GDM1 (cell line): ENCODE data around the gene SCN1B.

Experiments used
- DNase-seq: peaks from one replicate; lab custom pipeline; 2025; lab: John Stamatoyannopoulos, UW

The SCN1B gene

GRCh38 chr19:35074426-35075201 is 44.3 kb downstream of the SCN1B start:
- no peak for DNase-seq

GRCh38 chr19:35075202-35076025 is 45.1 kb downstream of the SCN1B start:
- no peak for DNase-seq

- no peak for DNase-seq
Observed at GRCh38 chr19:35076026-35076370, 45.7 kb downstream of the SCN1B start.

GRCh38 chr19:35076657-35077056 is 46.4 kb downstream of the SCN1B start:
- no peak for DNase-seq

GRCh38 chr19:35077411-35078223 is 47.3 kb downstream of the SCN1B start:
- DNase-seq = no peak

- DNase-seq = no peak
Observed at GRCh38 chr19:35079826-35080225, 49.6 kb downstream of the SCN1B start.

GRCh38 chr19:35080613-35081170 is 50.4 kb downstream of the SCN1B start:
- DNase-seq = no peak

GRCh38 chr19:35081201-35081600 is 50.9 kb downstream of the SCN1B start:
- DNase-seq = no peak

- DNase-seq = no peak
Observed at GRCh38 chr19:35083691-35084508, 53.6 kb downstream of the SCN1B start.

GRCh38 chr19:35084509-35084762 is 54.2 kb downstream of the SCN1B start:
- no peak for DNase-seq

- DNase-seq = no peak
Observed at GRCh38 chr19:35085947-35086346, 55.7 kb downstream of the SCN1B start.

- no peak for DNase-seq
Observed at GRCh38 chr19:35086455-35086854, 56.2 kb downstream of the SCN1B start.

GRCh38 chr19:35087393-35087792 is 57.1 kb downstream of the SCN1B start:
- DNase-seq = no peak

GRCh38 chr19:35088131-35088913 is 58.1 kb downstream of the SCN1B start:
- DNase-seq = no peak

GRCh38 chr19:35089554-35089953 is 59.3 kb downstream of the SCN1B start:
- no peak for DNase-seq
